ENCODE data around the gene SLC66A3.

- TF ChIP-seq, protein P1, sequence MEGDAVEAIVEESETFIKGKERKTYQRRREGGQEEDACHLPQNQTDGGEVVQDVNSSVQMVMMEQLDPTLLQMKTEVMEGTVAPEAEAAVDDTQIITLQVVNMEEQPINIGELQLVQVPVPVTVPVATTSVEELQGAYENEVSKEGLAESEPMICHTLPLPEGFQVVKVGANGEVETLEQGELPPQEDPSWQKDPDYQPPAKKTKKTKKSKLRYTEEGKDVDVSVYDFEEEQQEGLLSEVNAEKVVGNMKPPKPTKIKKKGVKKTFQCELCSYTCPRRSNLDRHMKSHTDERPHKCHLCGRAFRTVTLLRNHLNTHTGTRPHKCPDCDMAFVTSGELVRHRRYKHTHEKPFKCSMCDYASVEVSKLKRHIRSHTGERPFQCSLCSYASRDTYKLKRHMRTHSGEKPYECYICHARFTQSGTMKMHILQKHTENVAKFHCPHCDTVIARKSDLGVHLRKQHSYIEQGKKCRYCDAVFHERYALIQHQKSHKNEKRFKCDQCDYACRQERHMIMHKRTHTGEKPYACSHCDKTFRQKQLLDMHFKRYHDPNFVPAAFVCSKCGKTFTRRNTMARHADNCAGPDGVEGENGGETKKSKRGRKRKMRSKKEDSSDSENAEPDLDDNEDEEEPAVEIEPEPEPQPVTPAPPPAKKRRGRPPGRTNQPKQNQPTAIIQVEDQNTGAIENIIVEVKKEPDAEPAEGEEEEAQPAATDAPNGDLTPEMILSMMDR (IDR thresholded peaks at IDR 0.05; ENCODE audit: poor library complexity, severe bottlenecking), result no peak
- no peak for TF ChIP-seq EP300 (conservative IDR thresholded peaks at IDR 0.05; ENCODE audit: poor library complexity, severe bottlenecking)
Measured at GRCh38 chr2:11215407-11215806, 60.1 kb downstream of the SLC66A3 start.

Data from neural cell (in vitro differentiated cells).